ENCODE data around the gene BBX.

BBX gene

DNA sequence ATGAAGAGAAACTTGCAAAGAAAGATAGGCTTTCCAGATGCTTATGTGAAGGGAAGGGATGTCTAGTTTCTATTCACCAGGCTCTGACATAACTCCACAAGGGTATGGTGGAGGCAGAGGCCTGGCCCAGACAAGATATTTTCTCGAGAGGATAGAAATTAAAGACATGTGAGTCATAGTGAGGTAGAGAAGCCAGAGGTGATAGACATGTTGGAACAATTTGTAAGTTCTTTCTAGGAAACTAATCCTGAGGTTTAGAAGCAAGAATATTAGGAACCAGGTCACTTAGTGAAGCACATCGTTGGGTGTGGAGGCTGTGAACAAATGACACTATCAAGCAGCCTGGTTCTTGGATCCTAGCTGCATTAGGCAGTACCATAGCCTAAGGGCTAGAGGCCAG lies 176.9 kb downstream of the BBX start:
- TF ChIP-seq CTCF (IDR thresholded peaks at IDR 0.05; ENCODE audit: low read depth, low read length), result no peak
- H3K27me3 ChIP-seq, result no peaks in the 10 kb centered on the region
- H3K36me3 ChIP-seq, result no peaks in the 10 kb centered on the region
- no peak for DNase-seq
- no peaks in the 10 kb centered on the region for H3K4me1 ChIP-seq
- no peak overlapping the region for H3K4me3 ChIP-seq (ENCODE audit: low read depth, low read length)
- no peaks in the 10 kb centered on the region for H3K9me3 ChIP-seq

DNA sequence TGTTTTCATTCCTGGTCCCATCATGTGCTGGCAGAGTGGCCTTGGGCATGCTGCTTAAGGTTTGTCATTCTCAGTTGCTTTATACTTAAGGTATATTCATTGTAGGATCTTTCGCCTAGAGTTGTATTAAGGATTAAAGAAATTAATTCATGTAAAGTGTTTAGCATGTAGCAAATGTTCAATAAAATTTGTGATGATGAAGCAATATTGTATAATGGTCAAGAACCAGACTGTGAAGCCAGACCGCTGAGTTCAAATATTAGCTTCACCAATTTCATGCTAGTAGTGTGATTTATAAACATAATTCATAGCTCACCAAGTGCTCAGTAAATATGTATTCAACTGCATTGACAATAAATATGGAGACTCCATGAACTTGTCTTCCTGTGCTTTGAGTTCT lies 178.5 kb downstream of the BBX start:
- Histone ChIP-seq H3K27me3 (no peaks in the 10 kb centered on the region), H3K4me3 (ENCODE audit: low read depth, low read length) (no peak overlapping the region), H3K4me1 (no peaks in the 10 kb centered on the region), H3K36me3 (no peaks in the 10 kb centered on the region), H3K9me3 (no peaks in the 10 kb centered on the region)
- TF ChIP-seq CTCF (IDR thresholded peaks at IDR 0.05; ENCODE audit: low read depth, low read length), result no peak
- DNase-seq, result no peak

DNA sequence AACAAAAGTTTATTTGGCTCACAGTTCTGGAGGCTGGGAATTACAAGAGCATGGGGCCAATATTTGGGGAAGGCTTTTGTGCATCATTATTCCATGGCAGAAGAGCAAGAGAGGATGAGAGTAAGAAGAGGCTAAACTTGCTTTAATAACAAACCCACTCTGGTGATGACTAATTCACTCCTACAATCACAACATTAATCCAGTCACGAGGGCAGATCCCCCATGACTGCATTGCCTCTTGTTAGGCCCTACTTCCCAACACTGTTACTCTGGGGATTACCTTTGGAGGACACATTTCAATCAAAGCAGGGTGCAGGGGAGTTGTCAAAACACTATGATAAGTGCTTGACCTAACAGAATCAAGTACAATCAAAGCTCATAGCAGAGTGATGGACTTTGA lies 181.7 kb downstream of the BBX start:
- no peak for TF ChIP-seq CTCF (IDR thresholded peaks at IDR 0.05; ENCODE audit: low read depth, low read length)
- DNase-seq, result no peak
- Histone ChIP-seq H3K36me3 (no peaks in the 10 kb centered on the region), H3K4me3 (ENCODE audit: low read depth, low read length) (no peak overlapping the region), H3K27me3 (no peaks in the 10 kb centered on the region), H3K4me1 (no peaks in the 10 kb centered on the region), H3K9me3 (no peaks in the 10 kb centered on the region)

- H3K27me3 ChIP-seq, result no peaks in the 10 kb centered on the region
- H3K4me3 ChIP-seq (ENCODE audit: low read depth, low read length), result no peak overlapping the region
- H3K4me1 ChIP-seq, result no peaks in the 10 kb centered on the region
- TF ChIP-seq CTCF (IDR thresholded peaks at IDR 0.05; ENCODE audit: low read depth, low read length), result no peak
- H3K36me3 ChIP-seq, result no peaks in the 10 kb centered on the region
- no peak for DNase-seq
- H3K9me3 ChIP-seq, result no peaks in the 10 kb centered on the region
Measured at GRCh38 chr3:107705046-107705445, 182.3 kb downstream of the BBX start.

DNA sequence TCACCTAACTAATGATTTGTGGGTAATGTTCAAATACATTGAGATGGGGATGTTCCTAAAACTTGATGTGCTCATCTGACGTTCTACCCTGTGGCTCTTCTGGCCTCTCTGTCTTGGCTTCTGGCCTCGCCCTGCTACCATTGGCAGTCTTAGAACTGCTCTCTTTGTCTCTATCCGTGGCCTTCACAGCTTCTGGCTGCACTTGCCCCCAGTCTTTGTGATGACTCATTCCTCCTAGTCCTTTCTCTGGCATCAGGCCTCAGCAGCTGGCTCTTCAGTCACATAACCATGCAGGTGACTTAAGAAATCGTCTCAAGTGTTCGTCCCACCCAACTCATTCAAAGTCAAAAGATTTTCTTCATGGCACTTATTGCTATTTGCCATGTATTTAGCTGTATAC lies 188.1 kb downstream of the BBX start:
- no peak for DNase-seq

GRCh38 chr3:107716734-107717133 lies 194.0 kb downstream of the BBX start:
- Histone ChIP-seq H3K9me3 (no peaks in the 10 kb centered on the region), H3K4me1 (no peaks in the 10 kb centered on the region), H3K36me3 (no peaks in the 10 kb centered on the region), H3K4me3 (ENCODE audit: low read depth, low read length) (no peak overlapping the region), H3K27me3 (no peaks in the 10 kb centered on the region)
- no peak for TF ChIP-seq CTCF (IDR thresholded peaks at IDR 0.05; ENCODE audit: low read depth, low read length)
- DNase-seq, result no peak

More for the DNA sequence above, 188.1 kb downstream of the BBX start:
- Histone ChIP-seq H3K4me1 (no peaks in the 10 kb centered on the region), H3K27me3 (no peaks in the 10 kb centered on the region), H3K4me3 (ENCODE audit: low read depth, low read length) (no peak overlapping the region), H3K9me3 (no peaks in the 10 kb centered on the region), H3K36me3 (no peaks in the 10 kb centered on the region)
- TF ChIP-seq CTCF (IDR thresholded peaks at IDR 0.05; ENCODE audit: low read depth, low read length), result no peak

Data from BE2C (cell line).